Kidney epithelial cell (primary cell): ENCODE data around the gene PRKCA. TPM values are rescaled to one million over a fixed set of nuclear protein-coding genes. Genes with fewer than 3 reads are reported as not detected.

Source experiments
- DNase-seq: peaks from one replicate; pipeline ENCODE4 v3.0.0-alpha.2; 2010; ENCODE audit warnings: low read depth
- H3K27me3 ChIP-seq: 2 replicates; pipeline ENCODE4 v1.6.0; 2011; ENCODE audit warnings: low read length; ENCODE audit not compliant: control insufficient read depth, insufficient read depth
- H3K36me3 ChIP-seq: 2 replicates; pipeline ENCODE4 v1.5.1; 2011; ENCODE audit warnings: low read length; ENCODE audit not compliant: control insufficient read depth, insufficient read depth
- H3K4me3 ChIP-seq: 2 replicates; pipeline ENCODE4 v1.5.1; 2011; ENCODE audit warnings: low read depth, mild to moderate bottlenecking, control low read depth, low read length
- CTCF ChIP-seq: IDR thresholded peaks from 2 replicates; pipeline ENCODE4 v1.5.1; 2011; ENCODE audit warnings: mild to moderate bottlenecking, moderate library complexity, low read length, control low read depth, inconsistent platforms; ENCODE audit not compliant: insufficient read depth, poor library complexity, severe bottlenecking
- total RNA-seq: library from RNA; depleted of rRNA; stranded (reverse); fragments of >200 nt; gene quantifications from 2 replicates; pipeline ENCODE4 v1.2.3, GENCODE V29; 2015

Gene PRKCA
- total RNA-seq, 1 donor from 2014 or later: 5.7 TPM

- TF ChIP-seq CTCF: no peak
- DNase-seq: no peak
- H3K4me3 ChIP-seq: no peak overlapping the region
- no peaks in the 10 kb centered on the region for H3K36me3 ChIP-seq
- H3K27me3 ChIP-seq: no peaks in the 10 kb centered on the region
These were observed 159.1 kb downstream of the PRKCA start for GRCh38 chr17:66461343-66461995.

- DNase-seq: no peak
- Histone ChIP-seq H3K27me3 (no peaks in the 10 kb centered on the region), H3K4me3 (no peak overlapping the region), H3K36me3 (no peaks in the 10 kb centered on the region)
- TF ChIP-seq CTCF: no peak
These were observed 159.6 kb downstream of the PRKCA start for GRCh38 chr17:66462010-66462409.

GRCh38 chr17:66464921-66465320 is 162.5 kb downstream of the PRKCA start:
- H3K27me3 ChIP-seq: no peaks in the 10 kb centered on the region
- H3K36me3 ChIP-seq: no peaks in the 10 kb centered on the region
- no peak overlapping the region for H3K4me3 ChIP-seq
- no peak for DNase-seq
- TF ChIP-seq CTCF: no peak

GRCh38 chr17:66465701-66466100 is 163.3 kb downstream of the PRKCA start:
- no peak for TF ChIP-seq CTCF
- no peak overlapping the region for H3K4me3 ChIP-seq
- H3K27me3 ChIP-seq: no peaks in the 10 kb centered on the region

DNA sequence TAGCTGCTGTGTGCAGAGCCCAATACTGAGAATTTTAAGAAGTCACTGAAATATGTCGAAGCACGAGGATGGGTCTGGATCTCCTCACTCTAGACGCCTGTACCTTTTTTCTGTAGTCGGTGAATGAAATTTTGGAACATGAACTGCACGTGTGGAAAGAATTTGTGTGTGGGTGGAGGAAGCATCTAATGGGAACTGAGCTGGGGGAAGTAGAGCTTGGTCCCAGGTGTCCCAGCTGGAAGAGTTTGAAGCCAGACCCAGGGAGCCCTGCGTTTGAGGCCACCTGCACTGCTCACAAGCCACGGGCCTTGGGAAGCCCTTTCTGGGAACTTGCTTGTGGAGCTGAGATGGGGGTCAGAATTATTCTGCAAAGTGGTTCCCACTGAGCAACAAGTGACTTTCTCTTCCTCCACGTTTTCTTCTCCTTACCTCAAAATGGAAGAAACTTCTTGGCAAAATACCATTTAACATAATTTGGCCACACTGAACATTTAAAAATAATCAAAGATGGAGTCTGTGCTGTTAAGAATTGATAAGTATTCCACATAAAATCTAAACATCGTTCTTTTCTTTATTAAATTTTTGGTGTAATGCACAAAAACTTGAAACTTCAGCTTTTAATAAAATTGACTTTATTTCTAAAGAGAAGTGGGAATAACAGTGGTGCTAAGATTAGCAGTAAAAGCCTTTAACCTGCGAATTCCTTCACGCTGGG is 163.8 kb downstream of the PRKCA start:
- H3K4me3 ChIP-seq: no peak overlapping the region

More at GRCh38 chr17:66465701-66466100, 163.3 kb downstream of the PRKCA start:
- no peaks in the 10 kb centered on the region for H3K36me3 ChIP-seq
- no peak for DNase-seq

More for the DNA sequence above, 163.8 kb downstream of the PRKCA start:
- TF ChIP-seq CTCF: no peak
- no peak for DNase-seq
- Histone ChIP-seq H3K36me3 (no peaks in the 10 kb centered on the region), H3K27me3 (no peaks in the 10 kb centered on the region)
